ENCODE measurements around the gene IL24.
A peak's percentile ranks its signal among the peaks of the same experiment; 100 is the strongest.
"Not testable (repeated sequence)": the region's sequence is repeated elsewhere in the genome, so short reads cannot be mapped to it uniquely, and the experiment has no call there.

IL24 gene

DNA sequence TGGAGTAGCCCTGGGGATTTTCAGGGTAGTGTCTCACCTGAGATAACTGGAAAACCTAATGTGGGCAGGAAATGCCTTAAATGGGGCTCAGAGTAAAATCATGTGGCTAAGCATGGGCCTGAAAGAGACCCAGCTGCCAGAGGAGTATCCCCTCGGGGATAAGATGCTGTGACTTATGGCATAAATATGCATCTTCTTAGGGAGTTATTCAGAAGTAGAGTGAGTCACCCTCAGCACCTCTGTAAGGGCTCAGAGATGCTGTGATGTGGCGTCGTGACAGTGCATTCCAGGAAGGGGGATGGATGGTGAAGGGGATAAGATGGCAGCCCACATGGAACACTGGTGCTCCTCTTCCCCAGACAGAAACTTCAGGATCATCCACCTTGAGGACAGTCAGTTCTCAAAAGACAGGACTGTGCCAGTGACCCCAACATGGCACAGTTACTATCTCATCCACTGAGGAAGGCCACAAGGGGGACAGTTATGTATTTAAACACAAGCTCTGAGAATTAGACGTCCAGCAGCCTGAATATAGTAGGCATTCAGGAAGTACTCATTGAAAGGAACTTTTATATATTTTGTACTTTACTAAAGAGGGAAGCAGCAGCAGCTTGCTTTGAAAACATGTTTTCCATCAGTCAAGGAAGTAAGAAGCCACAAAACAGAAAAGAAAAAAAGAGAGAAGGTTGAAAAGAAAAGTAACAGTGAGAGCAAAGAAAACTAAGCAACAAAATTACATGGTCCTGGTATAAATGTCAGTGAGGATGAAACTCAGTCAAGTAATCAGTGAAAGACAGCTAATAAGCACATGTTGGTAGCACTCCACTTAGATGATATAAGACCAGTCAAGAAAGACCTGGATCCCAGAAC, 8.3 kb downstream of the IL24 start:
- DNase-seq = no peak

DNA sequence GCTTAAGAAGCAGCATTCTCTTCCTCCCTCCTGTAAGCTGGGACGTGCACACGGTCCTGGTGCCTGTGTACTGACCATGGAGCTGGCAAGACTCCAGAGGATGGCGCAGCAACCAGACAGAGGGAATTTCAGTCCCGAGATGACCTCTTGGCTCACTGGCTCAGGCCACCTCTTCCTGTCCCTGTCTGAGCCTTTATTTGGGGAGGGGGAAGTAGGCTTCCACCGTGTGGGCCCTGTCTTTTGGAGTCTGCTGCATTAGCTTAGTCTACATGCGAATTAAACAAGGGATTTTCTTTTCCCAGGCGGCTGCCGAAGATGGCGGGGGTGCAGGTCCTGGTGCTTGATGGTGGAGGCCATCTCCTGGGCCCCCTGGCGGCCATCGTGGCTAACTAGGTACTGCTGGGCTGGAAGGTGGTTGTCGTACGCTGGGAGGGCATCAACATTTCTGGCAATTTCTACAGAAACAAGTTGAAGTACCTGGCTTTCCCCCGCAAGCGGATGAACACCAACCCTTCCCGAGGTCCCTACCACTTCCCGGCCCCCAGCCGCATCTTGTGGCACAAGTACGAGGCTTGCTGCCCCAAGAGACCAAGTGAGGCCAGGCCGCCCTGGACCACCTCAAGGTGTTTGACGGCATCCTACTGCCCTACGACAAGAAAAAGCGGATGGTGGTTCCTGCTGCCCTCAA, 10.2 kb downstream of the IL24 start:
- no peak for DNase-seq

DNA sequence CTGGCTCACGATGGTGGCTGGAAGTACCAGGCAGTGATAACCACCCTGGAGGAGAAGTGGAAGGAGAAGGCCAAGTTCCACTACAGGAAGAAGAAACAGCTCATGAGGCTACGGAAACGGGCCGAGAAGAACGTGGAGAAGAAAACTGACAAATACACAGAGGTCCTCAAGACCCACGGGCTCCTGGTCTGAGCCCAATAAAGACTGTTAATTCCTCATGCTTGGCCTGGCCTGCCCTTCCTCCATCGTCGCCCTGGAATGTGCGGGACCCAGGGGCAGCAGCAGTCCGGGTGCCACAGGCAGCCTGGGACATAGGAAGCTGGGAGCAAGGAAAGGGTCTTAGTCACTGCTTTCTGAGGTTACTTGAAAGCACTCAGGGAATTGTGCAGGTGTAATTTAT, 10.8 kb downstream of the IL24 start:
- DNase-seq = no peak

DNA sequence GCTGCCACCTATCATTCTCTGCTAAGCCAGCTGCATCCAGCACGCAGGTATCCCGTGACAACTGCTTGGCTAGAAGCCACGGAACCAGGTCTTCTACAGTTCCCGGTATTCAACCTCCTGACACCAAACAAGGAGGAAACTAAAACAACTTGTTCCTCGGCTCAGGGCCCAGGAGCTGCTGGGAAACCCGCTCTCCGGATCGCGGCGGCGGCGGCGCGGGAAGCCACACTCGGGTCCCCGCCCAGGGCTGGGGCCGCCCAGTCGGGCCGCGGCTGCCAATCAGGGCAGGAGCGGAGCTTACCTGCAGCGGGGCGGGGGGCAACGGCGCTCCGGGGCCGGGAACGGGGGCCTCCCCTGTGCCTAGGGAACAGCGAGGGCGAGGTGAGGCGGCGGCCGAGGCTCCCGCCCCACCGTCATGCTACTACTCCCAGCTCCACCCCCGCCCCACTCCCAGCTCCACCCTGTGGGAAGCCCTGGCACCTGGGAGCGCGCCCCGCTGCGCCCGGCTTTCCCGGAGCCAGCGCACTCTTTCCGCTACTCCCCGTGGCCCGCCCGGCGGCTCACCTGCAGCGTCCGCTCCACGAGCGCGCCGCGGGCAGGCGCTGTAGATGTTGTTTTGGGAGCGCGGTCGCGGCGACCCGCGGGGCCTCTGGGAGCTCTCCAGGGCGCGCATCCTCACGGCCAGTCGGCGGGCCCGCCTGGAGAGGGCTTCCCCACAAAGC, 12.1 kb downstream of the IL24 start:
- DNase-seq = no peak

DNA sequence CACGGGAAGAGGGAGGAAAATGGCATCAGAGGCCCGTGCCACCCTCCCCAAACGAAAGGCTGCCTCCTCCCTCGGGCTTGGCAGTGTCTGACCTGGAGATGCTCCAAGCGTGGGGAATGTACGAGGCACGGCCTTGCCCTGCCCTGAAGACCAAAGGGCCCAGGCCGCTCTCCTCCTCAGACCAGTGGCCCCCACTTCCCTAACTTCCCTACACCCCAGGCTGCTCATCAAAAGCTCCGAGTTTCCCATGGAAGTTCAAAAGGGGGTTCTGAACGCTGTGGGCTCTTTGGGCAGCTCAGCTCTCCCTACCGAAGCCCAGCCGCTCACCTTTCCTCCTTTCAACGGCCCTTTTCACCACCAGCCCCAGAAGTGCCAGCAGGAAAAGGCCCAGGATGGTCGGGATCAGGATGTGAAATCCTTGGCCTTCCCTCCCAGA, 12.7 kb downstream of the IL24 start:
- DNase-seq = no peak

DNA sequence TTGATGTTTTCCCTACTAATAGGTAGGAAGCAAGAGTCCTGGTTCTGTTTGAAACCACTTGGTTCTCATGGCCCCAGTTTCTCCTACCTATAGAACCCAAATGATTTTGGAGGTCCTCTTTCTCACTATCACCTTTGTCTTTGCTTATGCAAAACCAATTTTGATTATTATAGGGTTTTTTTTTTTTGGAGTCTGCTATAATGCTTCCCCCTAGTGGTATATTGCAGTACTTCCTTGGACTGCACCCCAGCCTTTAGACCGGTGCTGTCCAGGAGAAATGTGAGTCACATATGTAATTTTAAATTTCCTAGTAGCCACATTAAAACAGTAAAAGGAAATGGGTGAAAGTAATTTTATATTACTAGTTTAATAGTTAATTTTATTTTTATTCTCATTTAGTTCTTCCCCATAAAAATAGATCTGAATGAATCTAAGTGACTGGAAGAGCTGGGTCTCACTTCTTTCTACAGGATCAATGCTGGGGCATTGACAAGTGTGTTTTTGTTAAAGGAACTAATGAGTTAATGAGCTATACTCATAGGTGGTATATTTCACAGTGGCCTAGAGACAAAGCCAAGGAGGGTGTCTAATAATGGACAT, 13.9 kb downstream of the IL24 start:
- no peak for DNase-seq

DNA sequence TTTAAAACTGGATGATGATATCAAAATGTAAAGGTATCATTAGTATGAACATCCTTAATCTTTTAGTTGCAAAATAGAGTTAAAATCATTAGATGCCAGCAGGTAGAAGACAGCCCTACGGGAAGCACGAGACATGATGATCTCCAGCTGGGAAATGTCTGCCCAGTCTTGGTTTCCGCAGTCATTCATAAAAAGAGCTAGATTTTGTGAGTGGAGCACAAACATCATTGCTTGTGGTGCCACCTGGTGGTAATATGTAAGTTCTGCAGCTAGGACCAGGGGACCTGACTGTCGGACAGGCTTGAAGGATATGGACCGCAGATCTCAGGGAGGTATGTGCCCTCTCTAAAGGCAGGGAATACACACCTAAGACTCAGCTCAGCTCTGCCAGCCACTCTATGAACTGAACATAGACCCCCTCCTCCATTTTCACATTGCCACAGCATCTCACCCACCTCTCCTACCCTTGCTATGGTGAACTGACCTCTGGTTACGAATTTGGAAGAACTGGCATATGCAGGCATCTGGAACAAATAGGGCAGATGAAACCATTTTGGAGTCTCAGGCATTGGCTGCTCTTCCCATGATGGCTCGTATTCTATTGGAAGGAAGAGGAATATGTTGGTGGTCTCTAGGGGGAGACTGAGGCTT, 15.3 kb downstream of the IL24 start:
- DNase-seq = no peak

DNA sequence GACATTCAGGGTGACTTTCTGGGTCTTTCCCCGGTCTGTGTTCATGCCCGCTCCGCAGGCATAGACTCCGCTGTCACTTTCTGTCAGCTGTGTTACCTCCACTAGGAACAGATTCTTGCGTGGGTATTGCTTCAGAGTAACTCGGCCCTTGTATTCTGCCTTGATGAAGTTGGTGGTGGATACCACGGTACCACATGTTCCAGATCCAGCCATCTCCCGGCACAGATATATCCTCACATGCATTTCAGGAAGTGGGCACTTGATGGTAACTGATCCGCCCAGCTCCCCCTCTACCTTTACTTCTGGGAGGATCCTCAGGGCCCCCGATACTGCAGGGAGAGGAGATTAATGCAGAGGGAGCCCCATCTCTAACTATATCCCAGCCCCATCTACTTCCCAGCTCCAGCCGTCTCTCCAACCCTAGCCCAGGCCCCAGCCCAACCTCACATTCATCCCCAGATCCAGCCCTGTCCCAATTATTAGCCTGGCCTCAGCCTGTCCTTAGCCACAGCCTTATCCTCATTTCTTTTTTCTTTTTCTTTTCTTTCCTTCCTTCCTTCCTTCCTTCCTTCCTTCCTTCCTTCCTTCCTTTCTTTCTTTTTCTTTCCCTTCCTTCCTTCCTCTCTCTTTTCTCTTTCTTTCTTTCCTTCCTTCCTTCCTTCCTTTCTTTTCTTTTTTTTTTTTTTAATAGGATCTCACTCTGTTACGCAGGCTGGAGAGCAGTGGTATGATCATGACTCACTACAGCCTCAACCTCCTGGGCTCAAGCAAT, 16.7 kb downstream of the IL24 start:
- DNase-seq = no peak

DNA sequence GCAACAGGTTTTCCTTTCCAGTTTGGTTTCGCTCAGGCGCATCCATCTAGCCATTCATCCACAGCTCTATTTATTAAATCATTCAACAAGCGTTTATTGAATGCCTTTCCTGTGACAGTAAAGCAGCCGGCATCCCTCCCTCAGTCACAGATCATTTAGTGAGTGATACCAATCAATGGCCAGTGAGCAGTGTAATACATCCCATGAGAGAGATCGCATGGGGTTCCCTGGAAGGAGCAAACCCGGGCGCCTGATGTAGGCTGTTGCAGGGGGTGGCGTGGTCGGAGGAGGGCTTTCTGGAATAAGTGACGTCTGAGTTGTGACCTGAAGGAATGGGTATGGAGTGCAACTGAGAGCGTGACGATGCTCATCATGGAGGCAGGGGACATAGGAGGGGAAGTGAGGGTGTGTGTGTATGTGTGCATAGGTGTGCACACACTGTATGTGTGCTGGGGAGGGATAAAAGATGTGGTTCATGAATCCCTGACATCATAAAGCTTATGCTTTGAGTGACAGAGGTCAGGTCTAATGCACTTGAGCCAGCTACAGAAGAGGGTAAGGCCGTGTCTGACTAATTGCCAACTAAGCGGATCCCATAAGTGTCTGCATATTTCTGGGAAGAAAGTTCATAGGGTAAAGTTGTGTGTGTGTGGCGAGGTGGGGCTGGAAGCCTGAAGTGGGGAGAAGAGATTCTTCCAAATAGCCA, 17.9 kb downstream of the IL24 start:
- DNase-seq = no peak

DNA sequence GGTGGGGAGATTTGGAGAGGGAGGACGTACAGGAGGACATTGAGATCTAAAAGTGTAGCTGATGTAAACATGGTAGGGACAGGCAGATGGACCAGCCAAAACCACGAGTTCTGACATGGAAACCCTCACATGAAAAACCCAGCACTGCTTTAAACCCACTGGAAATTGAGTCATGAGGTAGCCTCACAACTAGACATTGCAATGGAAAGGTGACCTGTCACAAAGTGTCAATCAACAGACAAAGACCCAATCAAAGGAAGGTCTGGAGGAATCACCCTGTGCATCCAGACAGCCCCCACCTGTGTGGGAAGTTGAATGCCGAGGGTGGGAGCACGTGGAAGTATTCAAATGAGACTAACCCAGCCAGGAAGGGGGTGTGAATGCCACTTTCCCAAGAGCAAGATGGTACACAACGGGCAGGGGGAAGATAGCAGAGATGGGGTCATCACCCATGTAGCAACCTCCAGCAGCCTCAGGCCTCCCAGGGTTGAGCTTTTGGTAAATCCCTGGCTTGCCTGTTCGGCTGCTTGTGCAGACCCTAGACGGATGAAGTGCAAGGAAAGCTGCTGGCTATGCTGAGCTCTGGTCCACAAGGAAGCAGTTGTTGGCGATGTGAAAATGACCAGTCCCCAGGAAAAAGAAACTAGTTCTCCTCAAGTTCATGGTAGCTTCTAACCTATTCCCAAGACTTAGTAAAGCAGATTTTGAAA, 18.9 kb downstream of the IL24 start:
- no peak for DNase-seq

DNA sequence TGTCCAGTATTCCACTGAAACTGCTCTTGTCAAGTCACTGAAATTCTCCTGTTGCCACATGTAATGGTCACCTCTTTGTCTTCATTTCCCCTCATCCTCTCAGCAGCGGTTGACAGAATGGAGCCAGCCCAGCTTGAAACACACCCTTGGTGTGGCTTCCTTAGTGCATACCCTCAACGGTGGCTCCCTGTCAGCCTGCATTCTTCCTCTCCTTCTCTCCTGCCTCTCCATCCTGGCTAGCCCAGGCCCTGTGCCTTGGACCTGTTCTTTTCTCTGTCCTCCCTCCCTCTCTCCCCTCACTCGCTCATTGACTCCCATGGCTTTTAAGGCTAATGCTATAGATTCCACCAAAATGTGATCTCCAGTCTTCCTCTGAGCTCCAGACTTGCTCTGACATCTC, 20.8 kb downstream of the IL24 start:
- no peak for DNase-seq

DNA sequence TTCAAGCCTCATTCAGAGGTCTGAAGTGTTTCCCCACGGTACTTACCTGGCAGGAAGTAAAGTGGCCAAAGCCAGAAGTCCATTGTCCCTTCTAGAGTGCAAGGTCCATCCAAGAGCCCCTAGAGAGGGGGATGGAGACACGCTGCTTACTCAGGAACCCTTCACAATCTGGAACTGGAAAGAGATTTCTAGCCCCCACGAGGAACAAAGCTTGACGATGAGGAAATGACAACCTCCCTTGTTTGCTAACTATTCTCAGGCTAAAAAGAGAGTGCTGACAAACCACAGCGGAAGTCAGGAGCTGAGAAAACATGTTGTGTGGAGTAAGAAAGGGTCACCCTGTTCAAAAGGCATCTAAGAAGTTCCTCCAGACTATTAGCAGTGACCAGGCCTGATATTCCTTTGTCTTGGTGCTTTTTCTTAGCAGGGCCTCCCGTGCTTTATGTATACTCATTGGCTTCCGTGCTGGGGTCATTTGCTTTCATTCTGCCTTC, 24.6 kb downstream of the IL24 start, which contains the start of gene FCMR:
FCMR (minus strand) TSS at position 170 of the 494 bp plus-strand sequence; CDS start at position 83, 87 bp downstream.
- peak; percentile 56 for DNase-seq

DNA sequence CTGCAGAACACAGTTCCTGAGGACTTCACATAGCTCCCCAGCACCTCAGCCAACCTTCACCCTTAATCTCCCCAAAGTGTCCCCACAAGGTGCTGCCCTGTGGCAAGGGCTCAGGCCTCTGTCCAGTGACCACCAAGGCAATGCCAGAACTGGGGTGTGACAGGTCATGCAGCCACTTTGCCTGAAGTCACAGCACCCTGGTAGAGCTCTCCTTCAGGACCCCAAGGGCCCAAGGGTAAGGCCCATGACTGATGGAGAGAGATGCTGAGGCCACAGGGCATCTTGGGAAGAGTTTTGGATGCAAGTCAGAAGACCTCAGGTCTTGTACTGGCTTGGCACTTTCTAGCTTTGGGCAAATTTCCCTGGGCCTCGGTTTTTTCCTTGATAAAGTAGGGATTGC, 25.3 kb downstream of the IL24 start:
- DNase-seq = no peak

DNA sequence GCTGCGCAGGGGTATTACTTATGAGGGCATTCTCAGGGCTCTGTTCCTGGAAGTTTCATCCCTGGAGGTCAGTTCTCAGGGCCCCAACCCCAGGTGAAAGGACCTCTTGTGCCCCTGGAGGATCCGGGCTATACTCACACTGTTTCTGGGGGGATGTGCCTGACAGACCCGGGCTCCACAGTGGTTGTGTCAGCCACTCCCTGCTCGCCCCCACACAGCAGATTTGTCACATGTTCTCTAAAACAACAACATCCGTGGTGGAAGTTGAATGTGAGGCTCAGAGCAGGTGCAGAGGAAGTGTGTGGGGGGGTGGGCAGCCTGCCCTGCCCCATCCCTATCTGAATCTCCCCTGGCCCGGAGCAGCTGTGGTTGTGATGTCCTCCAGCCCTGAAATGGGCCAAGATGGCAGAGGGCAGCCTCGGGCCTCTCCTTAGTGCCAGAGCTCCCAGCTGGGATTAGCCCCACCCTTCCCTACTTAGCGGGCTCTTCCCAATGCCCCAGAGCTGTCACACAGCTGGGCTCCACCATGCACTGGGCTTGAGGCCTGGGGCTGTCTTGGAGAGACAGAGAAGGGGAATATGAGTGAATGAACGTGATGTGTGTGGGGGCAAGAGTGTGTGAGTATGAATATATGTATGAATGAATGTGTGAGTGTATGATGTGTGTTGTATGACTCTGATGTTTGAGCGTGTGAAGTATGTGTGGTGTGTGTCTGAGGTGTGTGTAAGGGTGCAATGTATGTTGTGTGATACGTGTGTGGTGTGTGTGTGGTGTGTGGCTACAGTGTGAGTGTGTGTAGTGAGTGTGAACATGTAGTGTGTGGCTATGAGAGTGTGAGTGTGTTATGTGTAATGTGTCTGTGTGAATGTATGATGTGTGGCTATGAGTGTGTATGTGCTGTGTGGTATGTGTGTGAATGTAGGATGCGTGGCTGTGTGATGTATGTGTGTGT, 26.0 kb downstream of the IL24 start:
- no peak for DNase-seq

DNA sequence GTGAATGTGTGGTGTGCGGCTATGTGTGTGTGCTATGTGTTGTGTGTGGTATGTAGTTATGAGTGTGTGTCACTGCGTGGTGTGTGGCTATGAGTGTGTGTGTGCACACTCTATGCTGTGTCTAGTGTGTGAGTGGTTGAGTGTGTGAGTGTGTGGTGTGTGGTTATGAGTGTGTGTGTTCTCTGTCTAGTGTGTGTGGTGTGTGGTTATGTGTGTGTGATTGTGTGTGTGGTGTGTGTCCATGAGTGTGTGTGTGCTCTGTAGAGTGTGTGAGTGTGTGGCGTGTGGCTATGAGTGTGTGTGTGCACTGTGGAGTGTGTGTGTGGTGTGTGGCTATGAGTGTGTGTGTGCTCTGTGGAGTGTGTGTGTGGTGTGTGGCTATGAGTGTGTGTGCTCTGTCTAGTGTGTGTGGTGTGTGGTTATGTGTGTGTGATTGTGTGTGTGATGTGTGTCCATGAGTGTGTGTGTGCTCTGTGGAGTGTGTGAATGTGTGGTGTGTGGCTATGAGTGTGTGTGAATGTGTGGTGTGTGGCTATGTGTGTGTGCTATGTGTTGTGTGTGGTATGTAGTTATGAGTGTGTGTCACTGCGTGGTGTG, 26.8 kb downstream of the IL24 start:
- not testable (repeated sequence) for DNase-seq

DNA sequence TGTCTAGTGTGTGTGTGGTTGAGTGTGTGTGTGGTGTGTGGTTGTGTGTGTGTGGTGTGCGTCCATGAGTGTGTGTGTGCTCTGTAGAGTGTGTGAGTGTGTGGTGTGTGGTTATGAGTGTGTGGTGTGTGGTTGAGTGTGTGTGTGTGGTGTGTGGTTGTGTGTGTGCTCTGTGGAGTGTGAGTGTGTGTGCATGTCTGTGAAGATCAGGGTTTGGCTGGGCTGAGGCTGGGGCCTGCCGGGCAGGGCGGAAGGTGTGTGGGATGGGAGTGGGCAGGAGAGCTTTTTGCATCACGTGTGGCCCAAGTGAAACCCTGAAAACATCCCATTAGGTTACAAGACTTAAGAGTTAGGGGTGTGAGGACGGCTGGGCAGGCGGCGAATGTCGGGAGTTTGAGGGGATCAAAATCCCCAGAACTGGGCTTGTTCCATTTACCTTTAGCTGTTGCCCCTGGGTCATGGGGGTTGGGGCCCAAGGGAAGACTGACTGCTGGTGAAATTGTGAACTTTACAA, 27.4 kb downstream of the IL24 start:
- DNase-seq = no peak

DNA sequence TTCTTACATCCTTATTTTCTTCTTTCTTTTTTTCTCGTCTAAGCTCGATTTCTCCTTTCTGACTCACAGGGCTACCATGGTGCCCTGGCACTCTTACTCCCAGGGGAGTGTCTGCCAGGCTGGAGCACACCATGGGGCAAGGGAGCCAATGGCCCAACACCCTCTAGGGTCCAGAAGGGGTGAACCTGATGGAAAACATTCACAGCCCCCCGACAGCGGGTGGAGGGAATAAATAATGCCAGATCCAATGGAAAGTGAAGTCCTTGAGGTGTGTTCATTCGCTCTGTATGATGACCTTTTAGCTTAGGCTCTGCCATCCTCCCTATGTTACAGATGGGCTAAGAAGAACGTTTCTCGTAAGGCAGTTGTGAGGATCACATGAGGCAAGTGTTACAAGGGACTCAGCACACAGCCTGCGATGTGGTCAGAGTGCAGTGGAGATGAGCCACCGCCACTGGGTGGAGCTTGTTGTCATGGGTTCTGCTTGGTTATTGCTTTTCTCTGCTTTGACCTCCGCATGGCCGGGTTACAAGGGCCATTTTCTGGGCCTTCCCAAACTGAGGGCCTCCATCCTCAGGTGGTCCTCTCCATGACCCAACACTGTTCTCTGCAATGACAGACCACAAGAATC, 28.0 kb downstream of the IL24 start:
- DNase-seq = peak; percentile 33

DNA sequence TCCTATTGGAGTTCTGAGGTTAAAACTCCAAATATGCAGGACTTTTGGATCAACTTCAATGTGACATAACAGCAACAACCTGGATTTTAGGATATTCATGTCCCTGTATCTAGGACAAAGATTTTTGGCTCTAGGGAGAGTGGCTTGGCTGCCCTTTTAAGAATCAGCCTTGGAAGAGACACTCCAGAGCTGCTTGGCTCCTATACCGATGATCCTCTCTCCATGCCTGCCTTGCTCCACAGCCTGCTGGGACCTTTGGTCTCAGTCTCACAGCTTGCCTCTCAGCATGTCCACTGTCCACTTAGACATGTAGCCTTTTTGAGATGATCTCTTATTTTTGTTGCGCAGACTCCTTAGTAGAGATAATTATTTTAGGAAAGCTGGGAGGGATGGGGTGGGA, 29.0 kb downstream of the IL24 start:
- DNase-seq = no peak

Data from SIG-M5 (cell line).